Stimulated activated CD4-positive, alpha-beta T cell treated with anti-CD3 and anti-CD28 coated beads, Interleukin-15, amount 100 ng/mL, for 48 hours (primary cell): ENCODE measurements around the gene LRP5.
"Not testable (repeated sequence)": the region's sequence is repeated elsewhere in the genome, so short reads cannot be mapped to it uniquely, and the experiment has no call there.

Experiments
- DNase-seq, 2 donors: peaks; one replicate each; pipeline ENCODE4 v3.0.0-alpha.2; 2020; ENCODE audit warnings: low read depth in 2 of 2

Gene LRP5

GRCh38 chr11:68388595-68389198 lies 76.3 kb downstream of the LRP5 start:
- no peak for DNase-seq

- DNase-seq: no peak
These were observed 77.9 kb downstream of the LRP5 start for GRCh38 chr11:68390315-68390714.

- DNase-seq: no peak
These were observed 80.4 kb downstream of the LRP5 start for GRCh38 chr11:68392822-68393221.

DNA sequence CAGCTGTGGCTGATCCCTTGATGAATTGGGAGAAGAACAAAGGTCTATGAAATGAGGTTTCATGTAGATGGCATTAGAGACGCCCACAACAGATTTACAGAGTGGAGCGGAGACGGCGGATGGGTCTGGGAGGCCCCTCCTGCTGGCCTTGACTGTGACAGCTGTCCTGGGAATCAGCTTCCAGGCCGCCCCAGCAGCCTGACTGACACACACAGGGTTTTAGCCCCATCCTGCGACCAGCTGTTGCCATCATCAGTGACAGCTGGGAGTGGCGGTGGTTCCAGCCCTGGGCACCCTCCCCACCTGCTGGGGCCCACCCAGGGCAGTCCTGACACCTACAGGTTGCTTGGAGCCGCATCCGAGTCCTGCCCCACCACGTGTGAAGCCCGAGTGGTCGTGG lies 84.1 kb downstream of the LRP5 start:
- no peak for DNase-seq

GRCh38 chr11:68397256-68397655 lies 84.9 kb downstream of the LRP5 start:
- DNase-seq: no peak

- DNase-seq: no peak
These were observed 86.8 kb downstream of the LRP5 start for GRCh38 chr11:68398995-68399851.

GRCh38 chr11:68399916-68400315 lies 87.5 kb downstream of the LRP5 start:
- DNase-seq: no peak

GRCh38 chr11:68400584-68400983 lies 88.2 kb downstream of the LRP5 start:
- DNase-seq: not testable (repeated sequence)

- no peak for DNase-seq
These were observed 89.5 kb downstream of the LRP5 start for GRCh38 chr11:68401856-68402255.

DNA sequence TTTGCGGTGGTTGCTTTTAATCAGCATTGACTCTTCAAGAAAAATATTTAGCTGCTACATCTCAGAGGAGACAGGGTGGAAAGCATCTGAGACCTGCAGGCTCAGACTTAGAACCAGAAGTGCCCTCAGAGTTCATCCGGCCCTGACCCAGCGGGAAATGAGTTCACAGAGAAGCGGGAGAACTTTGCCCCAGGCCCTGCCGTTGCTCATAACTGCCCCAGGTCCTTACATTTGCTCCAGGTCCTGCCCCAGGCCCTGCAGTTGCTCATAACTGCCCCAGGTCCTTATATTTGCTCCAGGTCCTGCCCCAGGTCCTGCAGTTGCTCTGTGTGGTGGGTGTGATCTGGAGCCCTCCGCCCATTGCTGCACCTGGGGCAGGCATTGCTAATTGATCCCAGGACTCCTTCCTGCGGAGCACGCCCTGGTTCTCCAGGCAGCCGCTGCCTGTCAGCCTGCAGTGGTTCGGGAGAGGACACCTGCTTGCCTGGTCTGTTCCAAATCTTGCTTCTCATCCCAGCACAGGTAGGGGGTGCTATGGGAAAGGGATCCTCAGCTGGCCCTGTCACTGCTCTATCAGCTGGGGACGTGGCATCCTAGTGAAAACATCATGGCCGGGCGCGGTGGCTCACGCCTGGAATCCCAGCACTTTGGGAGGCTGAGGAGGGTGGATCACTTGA lies 90.1 kb downstream of the LRP5 start:
- DNase-seq: no peak

- no peak for DNase-seq
These were observed 91.0 kb downstream of the LRP5 start for GRCh38 chr11:68403424-68403823.

DNA sequence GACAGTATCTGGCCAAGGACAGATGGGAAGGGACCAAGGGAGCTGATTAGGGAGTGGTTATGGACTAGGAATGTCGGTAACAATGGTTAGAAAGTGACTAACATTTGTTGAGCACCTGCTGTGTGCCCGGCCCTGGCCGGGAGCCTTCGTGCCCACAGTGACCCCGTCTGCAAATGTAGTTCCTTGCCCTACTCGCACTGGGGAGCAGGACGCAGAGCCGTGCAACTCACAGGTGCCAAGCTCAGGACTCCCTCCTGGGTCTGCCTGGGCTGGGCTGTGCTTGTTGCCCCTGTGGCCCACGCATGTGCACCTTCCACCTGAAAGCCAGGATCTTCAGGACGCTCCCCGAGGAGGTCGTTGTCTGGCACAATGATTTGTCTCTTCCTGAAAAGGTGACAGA lies 91.4 kb downstream of the LRP5 start:
- no peak for DNase-seq

DNA sequence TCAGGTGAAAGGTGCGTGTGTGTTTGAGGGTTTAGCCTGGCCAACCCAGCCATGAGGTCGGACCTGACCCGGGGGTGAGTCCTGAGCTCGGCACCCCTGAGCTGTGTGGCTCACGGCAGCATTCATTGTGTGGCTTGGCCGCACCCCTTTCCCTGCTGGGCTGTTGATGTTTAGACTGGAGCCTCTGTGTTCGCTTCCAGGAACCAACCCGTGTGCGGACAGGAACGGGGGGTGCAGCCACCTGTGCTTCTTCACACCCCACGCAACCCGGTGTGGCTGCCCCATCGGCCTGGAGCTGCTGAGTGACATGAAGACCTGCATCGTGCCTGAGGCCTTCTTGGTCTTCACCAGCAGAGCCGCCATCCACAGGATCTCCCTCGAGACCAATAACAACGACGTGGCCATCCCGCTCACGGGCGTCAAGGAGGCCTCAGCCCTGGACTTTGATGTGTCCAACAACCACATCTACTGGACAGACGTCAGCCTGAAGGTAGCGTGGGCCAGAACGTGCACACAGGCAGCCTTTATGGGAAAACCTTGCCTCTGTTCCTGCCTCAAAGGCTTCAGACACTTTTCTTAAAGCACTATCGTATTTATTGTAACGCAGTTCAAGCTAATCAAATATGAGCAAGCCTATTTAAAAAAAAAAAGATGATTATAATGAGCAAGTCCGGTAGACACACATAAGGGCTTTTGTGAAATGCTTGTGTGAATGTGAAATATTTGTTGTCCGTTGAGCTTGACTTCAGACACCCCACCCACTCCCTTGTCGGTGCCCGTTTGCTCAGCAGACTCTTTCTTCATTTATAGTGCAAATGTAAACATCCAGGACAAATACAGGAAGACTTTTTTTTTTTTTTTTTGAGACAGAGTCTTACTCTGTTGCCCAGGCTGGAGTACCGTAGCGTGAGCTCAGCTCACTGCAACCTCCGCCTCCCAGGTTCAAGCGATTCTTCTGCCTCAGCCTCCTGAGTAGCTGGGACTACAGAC lies 94.2 kb downstream of the LRP5 start:
- DNase-seq: no peak

DNA sequence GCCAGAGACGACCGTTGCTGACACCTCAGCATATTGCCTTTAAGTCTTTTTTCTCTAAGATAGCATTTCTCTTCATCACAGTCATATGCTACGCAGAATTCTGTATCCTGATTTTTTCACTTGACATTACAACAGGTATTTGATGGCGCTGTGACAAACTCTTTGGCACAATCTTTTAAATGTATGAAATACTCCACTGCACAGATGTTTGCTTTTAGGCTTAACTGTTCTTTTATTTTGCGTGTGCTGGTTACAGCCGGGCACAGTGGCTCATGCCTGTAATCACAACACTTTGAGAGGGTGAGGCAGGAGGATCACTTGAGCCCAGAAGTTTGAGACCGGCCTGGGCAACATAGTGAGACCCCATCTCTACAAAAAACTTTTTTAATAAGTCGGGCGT lies 96.1 kb downstream of the LRP5 start:
- no peak for DNase-seq

DNA sequence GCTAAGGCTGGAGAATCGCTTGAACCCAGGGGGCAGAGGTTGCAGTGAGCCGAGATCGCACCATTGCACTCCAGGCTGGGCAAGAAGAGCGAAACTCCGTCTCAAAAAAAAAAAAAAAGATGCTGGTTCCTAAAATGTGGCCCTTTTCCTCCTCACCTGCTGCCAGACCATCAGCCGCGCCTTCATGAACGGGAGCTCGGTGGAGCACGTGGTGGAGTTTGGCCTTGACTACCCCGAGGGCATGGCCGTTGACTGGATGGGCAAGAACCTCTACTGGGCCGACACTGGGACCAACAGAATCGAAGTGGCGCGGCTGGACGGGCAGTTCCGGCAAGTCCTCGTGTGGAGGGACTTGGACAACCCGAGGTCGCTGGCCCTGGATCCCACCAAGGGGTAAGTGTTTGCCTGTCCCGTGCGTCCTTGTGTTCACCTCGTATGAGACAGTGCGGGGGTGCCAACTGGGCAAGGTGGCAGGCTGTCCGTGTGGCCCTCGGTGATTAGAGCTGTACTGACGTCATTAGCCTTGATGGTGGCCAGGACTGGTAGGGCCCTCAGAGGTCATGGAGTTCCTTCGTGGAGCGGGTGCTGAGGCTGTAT lies 97.5 kb downstream of the LRP5 start:
- no peak for DNase-seq

DNA sequence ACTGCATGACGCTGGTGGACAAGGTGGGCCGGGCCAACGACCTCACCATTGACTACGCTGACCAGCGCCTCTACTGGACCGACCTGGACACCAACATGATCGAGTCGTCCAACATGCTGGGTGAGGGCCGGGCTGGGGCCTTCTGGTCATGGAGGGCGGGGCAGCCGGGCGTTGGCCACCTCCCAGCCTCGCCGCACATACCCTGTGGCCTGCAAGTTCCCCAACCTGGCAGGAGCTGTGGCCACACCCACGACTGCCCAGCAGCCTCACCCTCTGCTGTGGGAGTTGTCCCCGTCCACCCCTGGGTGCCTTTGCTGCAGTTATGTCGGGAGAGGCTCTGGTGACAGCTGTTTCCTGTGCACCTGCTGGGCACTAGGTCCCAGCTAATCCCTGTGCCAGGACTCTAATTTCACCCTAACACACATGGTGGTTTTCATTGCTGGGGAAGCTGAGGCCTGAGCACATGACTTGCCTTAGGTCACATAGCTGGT lies 99.2 kb downstream of the LRP5 start:
- no peak for DNase-seq

- peak in 1 of 2 donors; percentile 27 for DNase-seq
These were observed 100.4 kb downstream of the LRP5 start for GRCh38 chr11:68412593-68413475.

- no peak for DNase-seq
These were observed 101.2 kb downstream of the LRP5 start for GRCh38 chr11:68413591-68413999.

DNA sequence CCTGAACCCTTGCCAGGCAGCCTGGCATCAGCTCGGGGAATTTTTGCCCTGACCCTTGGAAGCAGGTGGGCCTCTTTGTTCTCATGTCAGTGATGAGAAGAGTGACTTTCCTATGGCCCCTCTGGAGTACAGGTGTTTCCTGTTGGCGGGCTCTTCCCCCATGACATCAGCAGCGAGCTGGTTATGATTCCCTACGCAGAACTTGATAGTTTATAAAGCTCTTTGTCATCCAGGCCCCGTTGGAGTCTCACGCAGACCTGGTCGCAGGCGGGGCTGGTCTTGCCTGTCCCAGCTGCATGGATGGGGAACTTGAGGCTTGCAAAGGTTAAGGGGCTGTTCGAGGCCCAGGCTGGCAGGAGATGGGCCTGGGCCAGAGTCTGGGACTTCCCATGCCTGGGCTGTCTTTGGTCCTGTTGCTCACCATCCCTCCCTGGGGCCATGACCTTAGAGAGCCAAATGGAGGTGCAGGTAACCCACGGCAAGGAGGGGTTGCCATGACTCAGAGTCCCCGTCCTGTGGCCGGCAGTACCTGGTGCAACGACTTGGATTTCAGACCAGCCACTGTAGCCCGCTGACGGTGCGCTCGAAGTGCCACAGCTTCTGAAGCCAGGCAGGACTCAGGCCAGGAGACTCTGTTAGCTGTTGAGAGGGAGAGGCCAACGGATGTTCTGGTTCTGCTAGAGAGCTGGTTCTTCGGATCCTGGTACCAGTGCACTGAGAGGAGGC lies 102.3 kb downstream of the LRP5 start:
- DNase-seq: no peak
